H1 (cell line): Measurements from ENCODE around the gene RILPL1. TPM values are rescaled to one million over a fixed set of nuclear protein-coding genes. Genes with fewer than 3 reads are reported as not detected.

Experiments
- CTCF ChIA-PET: fragments of 300-600 bp; sonication (Branson Sonifier 250); formaldehyde crosslinking; loops from one replicate; lab custom pipeline; 2021; ENCODE audit not compliant: partially characterized antibody; lab: Charles Lee
- POLR2A ChIA-PET: fragments of 300-600 bp; sonication (Branson Sonifier 250); formaldehyde crosslinking; loops from one replicate; lab custom pipeline; 2021; ENCODE audit warnings: inconsistent platforms; ENCODE audit not compliant: partially characterized antibody; lab: Charles Lee
- DNase-seq, 2 experiments: peaks; one replicate each; pipeline versions ENCODE4 v3.0.0 to v3.0.0-alpha.2; 2010 to 2022; ENCODE audit warnings: low spot score in 2 of 2, low read depth in 1 of 2, mixed read lengths in 1 of 2
- FAIRE-seq: peaks from 2 replicates; lab custom pipeline; 2011; peaks lifted over from hg19 to GRCh38; lab: Jason Lieb, UNC
- H2AFZ ChIP-seq: 2 replicates; pipeline ENCODE4 v1.8.1; 2012; ENCODE audit warnings: low read length, inconsistent platforms
- H2AK5ac ChIP-seq: 2 replicates; pipeline ENCODE4 v1.6.1; 2013; ENCODE audit warnings: low read depth, low read length
- H2BK120ac ChIP-seq: replicated peaks from 2 replicates; pipeline ENCODE3; 2013; ENCODE audit warnings: low read depth, low read length, inconsistent platforms
- H2BK12ac ChIP-seq: 2 replicates; pipeline ENCODE4 v1.6.1; 2013; ENCODE audit warnings: low read depth, low read length
- H2BK15ac ChIP-seq: 2 replicates; pipeline ENCODE4 v1.6.1; 2013; ENCODE audit warnings: low read length
- H2BK20ac ChIP-seq: 2 replicates; pipeline ENCODE4 v1.6.1; 2013; ENCODE audit warnings: low read length
- H2BK5ac ChIP-seq: 2 replicates; pipeline ENCODE4 v1.6.1; 2013; ENCODE audit warnings: low read depth, low read length
- H3K14ac ChIP-seq: 2 replicates; pipeline ENCODE4 v1.6.1; 2013; ENCODE audit warnings: inconsistent platforms; ENCODE audit not compliant: insufficient read length
- H3K18ac ChIP-seq: 2 replicates; pipeline ENCODE4 v1.6.1; 2013; ENCODE audit warnings: low read length; ENCODE audit errors: extremely low read depth
- H3K23ac ChIP-seq: 2 replicates; pipeline ENCODE4 v1.6.1; 2013; ENCODE audit warnings: inconsistent platforms; ENCODE audit not compliant: insufficient read length
- H3K23me2 ChIP-seq: 2 replicates; pipeline ENCODE4 v1.6.1; 2013; ENCODE audit warnings: low read depth, low read length
- H3K27ac ChIP-seq: 2 replicates; pipeline ENCODE4 v1.6.1; 2011; ENCODE audit warnings: low read depth, low read length, inconsistent platforms
- H3K27me3 ChIP-seq, 4 experiments: replicated peaks in 1 of 4; 1 replicate in 1 of 4; 2 replicates in 3 of 4; pipeline versions ENCODE4 v1.6.1 to v1.8.1; 2011 to 2013; ENCODE audit warnings: low read length in 3 of 4, mild to moderate bottlenecking in 3 of 4, inconsistent platforms in 2 of 4, mixed read lengths in 2 of 4, moderate library complexity in 1 of 4; ENCODE audit not compliant: control insufficient read depth in 3 of 4, insufficient read depth in 3 of 4; ENCODE audit errors: extremely low read depth in 1 of 4
- H3K36me3 ChIP-seq, 4 experiments: 2 replicates each; pipeline versions ENCODE4 v1.6.1 to v1.8.1; 2011 to 2013; ENCODE audit warnings: mild to moderate bottlenecking in 4 of 4, low read length in 3 of 4, moderate library complexity in 2 of 4, control low read depth in 1 of 4, inconsistent platforms in 1 of 4; ENCODE audit not compliant: insufficient read depth in 4 of 4, control insufficient read depth in 2 of 4
- H3K4ac ChIP-seq: replicated peaks from 2 replicates; pipeline ENCODE3; 2013; ENCODE audit warnings: low read length, low read depth, mixed read lengths, inconsistent platforms; ENCODE audit not compliant: insufficient read length
- H3K4me1 ChIP-seq, 4 experiments: replicated peaks in 1 of 4; 1 replicate in 1 of 4; 2 replicates in 3 of 4; pipeline versions ENCODE4 v1.6.1 to v1.8.1; 2011 to 2013; ENCODE audit warnings: low read length in 3 of 4, inconsistent platforms in 2 of 4, mixed read lengths in 1 of 4; ENCODE audit not compliant: insufficient read depth in 4 of 4, control insufficient read depth in 3 of 4
- H3K4me2 ChIP-seq, 2 experiments: 2 replicates each; pipeline versions ENCODE4 v1.6.1 to v1.8.1; 2011 to 2013; ENCODE audit warnings: low read depth in 2 of 2, low read length in 2 of 2, control low read depth in 1 of 2, inconsistent platforms in 1 of 2, mild to moderate bottlenecking in 1 of 2; ENCODE audit not compliant: insufficient read depth in 1 of 2
- H3K4me3 ChIP-seq, 4 experiments: fragments of 200-600, 300-600 bp in 1 of 4; sonication (generic), shearing (Covaris generic), sonication (Bioruptor Twin) in 1 of 4; 2 replicates each; pipeline versions ENCODE4 v1.5.1 to v1.8.1; 2011 to 2016; ENCODE audit warnings: low read length in 4 of 4, low read depth in 3 of 4, control low read depth in 2 of 4, inconsistent platforms in 2 of 4, mild to moderate bottlenecking in 2 of 4, mixed read lengths in 1 of 4, moderate library complexity in 1 of 4; ENCODE audit not compliant: insufficient read depth in 2 of 4; ENCODE audit errors: extremely low read depth in 1 of 4
- H3K56ac ChIP-seq: replicated peaks from 2 replicates; pipeline ENCODE3; 2013; ENCODE audit warnings: low read depth, mild to moderate bottlenecking, mixed read lengths, low read length, inconsistent platforms; ENCODE audit not compliant: insufficient read length
- H3K79me1 ChIP-seq: 2 replicates; pipeline ENCODE4 v1.6.1; 2013; ENCODE audit warnings: low read depth, low read length, control low read depth
- H3K79me2 ChIP-seq, 2 experiments: 2 replicates each; pipeline versions ENCODE4 v1.6.1 to v1.8.1; 2012 to 2013; ENCODE audit warnings: low read length in 2 of 2, mild to moderate bottlenecking in 2 of 2, inconsistent platforms in 1 of 2; ENCODE audit not compliant: insufficient read depth in 2 of 2, control insufficient read depth in 1 of 2
- H3K9ac ChIP-seq, 4 experiments: replicated peaks in 1 of 4; 1 replicate in 1 of 4; 2 replicates in 3 of 4; pipeline versions ENCODE4 v1.6.1 to v1.8.1; 2011 to 2013; ENCODE audit warnings: low read depth in 3 of 4, low read length in 3 of 4, control low read depth in 2 of 4, mild to moderate bottlenecking in 2 of 4, moderate library complexity in 2 of 4, inconsistent platforms in 1 of 4; ENCODE audit errors: extremely low read depth in 1 of 4
- H3K9me3 ChIP-seq, 2 experiments: 2 replicates each; pipeline versions ENCODE4 v1.6.1 to v1.8.1; 2012 to 2013; ENCODE audit warnings: mild to moderate bottlenecking in 2 of 2, moderate library complexity in 2 of 2, control low read depth in 1 of 2, inconsistent platforms in 1 of 2, low read depth in 1 of 2, low read length in 1 of 2, mixed read lengths in 1 of 2; ENCODE audit not compliant: insufficient read depth in 2 of 2
- H4K20me1 ChIP-seq, 2 experiments: replicated peaks in 1 of 2; 2 replicates each; pipeline versions ENCODE3 to v1.8.1; 2011 to 2013; ENCODE audit warnings: inconsistent platforms in 2 of 2, low read length in 2 of 2, mild to moderate bottlenecking in 1 of 2; ENCODE audit not compliant: insufficient read depth in 2 of 2, control insufficient read depth in 1 of 2
- H4K5ac ChIP-seq: 2 replicates; pipeline ENCODE4 v1.6.1; 2013; ENCODE audit warnings: low read length, low read depth, mixed read lengths, inconsistent platforms; ENCODE audit not compliant: insufficient read length
- H4K8ac ChIP-seq: 2 replicates; pipeline ENCODE4 v1.8.0; 2013; ENCODE audit warnings: mild to moderate bottlenecking, moderate library complexity, low read length, inconsistent platforms; ENCODE audit not compliant: insufficient read depth; ENCODE audit errors: extremely low read depth
- H4K91ac ChIP-seq: replicated peaks from 2 replicates; pipeline ENCODE3; 2013; ENCODE audit warnings: low read length, mixed read lengths, inconsistent platforms; ENCODE audit not compliant: insufficient read length
- ATF3 ChIP-seq: IDR thresholded peaks from 2 replicates; pipeline ENCODE4 v1.6.1; 2011; ENCODE audit warnings: low read depth, mild to moderate bottlenecking, low read length; ENCODE audit not compliant: insufficient read depth
- GABPA ChIP-seq: IDR thresholded peaks from 2 replicates; pipeline ENCODE4 v1.6.1; 2011; ENCODE audit warnings: mild to moderate bottlenecking, low read length, moderate library complexity, borderline replicate concordance; ENCODE audit not compliant: insufficient read depth
- JUND ChIP-seq: IDR thresholded peaks from 2 replicates; pipeline ENCODE4 v1.6.1; 2011; ENCODE audit warnings: mild to moderate bottlenecking, improper control_type of control experiment, low read length
- MAX ChIP-seq: IDR thresholded peaks from 2 replicates; pipeline ENCODE4 v1.6.1; 2012; ENCODE audit warnings: inconsistent platforms
- POU5F1 ChIP-seq: IDR thresholded peaks from 2 replicates; pipeline ENCODE4 v1.6.1; 2011; ENCODE audit warnings: low read depth, mild to moderate bottlenecking, low read length, moderate library complexity
- SIX5 ChIP-seq: IDR thresholded peaks from 2 replicates; pipeline ENCODE4 v1.6.1; 2011; ENCODE audit warnings: mild to moderate bottlenecking, low read depth, low read length
- SP4 ChIP-seq: IDR thresholded peaks from 2 replicates; pipeline ENCODE4 v1.6.1; 2012; ENCODE audit warnings: low read length, inconsistent platforms
- TAF1 ChIP-seq: IDR thresholded peaks from 2 replicates; pipeline ENCODE4 v1.6.1; 2011; ENCODE audit warnings: mild to moderate bottlenecking, low read depth, low read length
- TEAD4 ChIP-seq: IDR thresholded peaks from 2 replicates; pipeline ENCODE4 v1.6.1; 2012; ENCODE audit warnings: low read depth, low read length, inconsistent platforms, mixed read lengths
- USF2 ChIP-seq: IDR thresholded peaks from 2 replicates; pipeline ENCODE4 v1.6.1; 2011; ENCODE audit warnings: low read length, improper control_type of control experiment
- whole genome bisulfite sequencing, 2 experiments: shearing (Covaris generic) in 1 of 2; methylation state at CpG; one replicate each; pipeline versions ENCODE4 v1.1.6 to v1.1.7; 2013 to 2015; ENCODE audit warnings: low lambda C conversion rate in 2 of 2, mixed read lengths in 2 of 2, inconsistent platforms in 1 of 2, low coverage in 1 of 2, missing lambda C conversion rate in 1 of 2; ENCODE audit not compliant: insufficient replicate concordance in 2 of 2, insufficient coverage in 1 of 2, insufficient read length in 1 of 2; ENCODE audit errors: extremely low coverage in 1 of 2, missing lambda C conversion rate in 1 of 2; 5-methylcytosine and 5-hydroxymethylcytosine counted together
- polyA plus RNA-seq, 7 experiments: library from polyadenylated mRNA; depleted of rRNA in 3 of 7; stranded (reverse) in 5 of 7; unstranded in 2 of 7; fragments of >200 nt in 5 of 7; fragments of 200-250 nt in 2 of 7; gene quantifications; 1 replicate in 5 of 7; 2 replicates in 1 of 7; 4 replicates in 1 of 7; pipeline versions ENCODE4 v1.2.1 to v1.2.3, GENCODE V29; 2011 to 2013; ENCODE audit warnings: missing spikeins in 2 of 7, mixed read lengths in 2 of 7
- total RNA-seq: library from RNA; stranded (reverse); fragmentation: NEBNext Ultra II Directional; extraction: Animal tissue kit (Norgen Biotek cat#: 25700); gene quantifications from 2 replicates; pipeline ENCODE4 v1.2.1, GENCODE V29; 2021

Gene RILPL1
- total and polyA plus RNA-seq, 2 of the 8 experiments (the other 6 are each of a cell fraction or from before 2014, with no cell fraction given) = 6.7 to 9.4 TPM

GRCh38 chr12:123571343-123571813 is 37.9 kb upstream of the RILPL1 start:
- Histone ChIP-seq H3K27ac (no peak overlapping the region), H4K91ac (no peak overlapping the region), H2BK12ac (no peak overlapping the region), H3K18ac (no peak overlapping the region), H3K4me2 (peak overlapping the region; percentile 48 to 62; a peak in 3 of 4 replicates), H3K79me1 (no peaks in the 10 kb centered on the region), H2AFZ (peak overlapping the region; percentile 94), H3K4me1 (no peaks in the 10 kb centered on the region), H3K9ac (no peak overlapping the region), H3K4me3 (peak overlapping the region in 1 of 4 experiments; percentile 44; a peak in 2 of 8 replicates), H2BK15ac (no peak overlapping the region), H3K23ac (no peak overlapping the region), H3K56ac (no peak overlapping the region), H3K14ac (no peak overlapping the region), H4K20me1 (no peaks in the 10 kb centered on the region), H3K79me2 (no peaks in the 10 kb centered on the region), H2BK5ac (no peak overlapping the region), H4K8ac (no peak overlapping the region), H2AK5ac (no peak overlapping the region), H3K23me2 (no peaks in the 10 kb centered on the region; the same call in 1 of the 2 replicates), H4K5ac (no peak overlapping the region), H3K36me3 (no peaks in the 10 kb centered on the region), H2BK20ac (no peak overlapping the region), H3K9me3 (peaks cover 0 to 2% of the 10 kb centered on the region in 2 experiments; a peak in 1 of 4 replicates), H3K27me3 (no peaks in the 10 kb centered on the region), H2BK120ac (no peak overlapping the region), H3K4ac (no peak overlapping the region)
- peak in 1 of 2 experiments; percentile 48 for DNase-seq
- ChIA-PET POLR2A (interaction anchor here (0.9 to 1.8 kb wide), 2 partner anchors 12 to 13 kb away, joined by 3 to 5 read pairs; no protein-coding TSS in a partner anchor), CTCF (interaction anchor here (0.7 to 3.8 kb wide), 6 partner anchors 8 to 1763 kb away, joined by 3 to 25 read pairs (median 4); no protein-coding TSS in a partner anchor)
- FAIRE-seq = peak; percentile 79
- TF ChIP-seq SIX5 = peak; percentile 77
- TF ChIP-seq SP4 = 0 out of 2 replicates have a peak, but pooled peaks have one; percentile 35
- TF ChIP-seq POU5F1 = no peak
- 0 out of 2 replicates have a peak, but pooled peaks have one; percentile 22 for TF ChIP-seq TAF1
- peak; percentile 90 for TF ChIP-seq TEAD4
- TF ChIP-seq MAX = peak; percentile 62
- TF ChIP-seq ATF3 = peak; percentile 73; the same call in 1 of the 2 replicates
- TF ChIP-seq GABPA = no peak
- TF ChIP-seq JUND = no peak
- TF ChIP-seq USF2 = peak; percentile 83
- 50% methylated on average over 4 of the region's 4 CpGs; no CpG with 5 or more reads in 1 of the 2 experiments for WGBS, 2 experiments
